ENCODE data around the gene MYT1. TPM values are rescaled to one million over a fixed set of nuclear protein-coding genes. Genes with fewer than 3 reads are reported as not detected.
"Not testable (repeated sequence)": the region's sequence is repeated elsewhere in the genome, so short reads cannot be mapped to it uniquely, and the experiment has no call there.

Gene MYT1
- total and polyA plus RNA-seq, 5 donors: 0.31 to 1.5 (median 1.2) TPM

DNA sequence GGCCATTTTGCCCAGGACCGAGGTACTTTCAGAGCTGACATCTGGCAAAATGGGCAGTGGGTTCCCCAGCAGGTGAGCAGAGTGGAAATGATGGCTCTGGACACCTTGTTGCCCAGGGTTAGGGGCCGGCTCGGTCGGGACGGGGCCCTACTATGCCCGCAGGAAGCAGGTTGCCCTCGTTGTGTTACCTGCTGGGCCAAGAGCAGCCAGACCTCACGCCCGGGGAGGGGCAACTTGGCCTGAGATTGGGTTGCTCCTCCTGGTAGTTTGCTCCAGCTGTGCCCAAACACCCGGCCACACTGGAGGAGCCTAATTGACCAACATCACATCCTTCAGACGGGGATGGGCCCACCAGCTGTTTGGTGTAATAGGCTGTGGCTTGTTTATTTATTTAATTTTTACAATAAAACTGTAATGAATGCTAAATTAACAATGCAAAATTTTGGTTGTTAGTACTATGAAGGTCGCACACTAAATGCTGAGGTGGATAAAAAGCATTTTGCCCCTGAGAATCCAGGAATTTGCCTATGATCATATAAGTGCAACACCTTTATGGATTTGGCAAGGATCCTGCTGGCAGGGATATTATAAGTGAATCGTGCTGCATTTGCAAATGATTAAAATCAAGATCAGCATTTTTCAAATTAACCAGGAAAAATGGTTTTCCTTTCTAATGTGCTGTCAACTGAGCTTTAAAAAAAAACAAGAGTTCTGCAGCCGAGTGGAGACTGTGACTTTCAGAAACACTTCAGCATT is 64.7 kb downstream of the MYT1 start:
- Histone ChIP-seq H3K27me3 (ENCODE audit: control insufficient read depth, insufficient read depth) (no peaks in the 10 kb centered on the region), H3K4me1 (ENCODE audit: control insufficient read depth, insufficient read depth, low read length) (peaks cover 4% of the 10 kb centered on the region), H3K9me3 (ENCODE audit: control insufficient read depth, low read length) (no peaks in the 10 kb centered on the region), H3K4me3 (ENCODE audit: low read length) (no peak overlapping the region), H3K27ac (ENCODE audit: low read length) (no peak overlapping the region)
- DNase-seq (peak; percentile 2 to 56 (median 24)), ATAC-seq (no peak)
- WGBS: 83% methylated on average over 14 of the region's 14 CpGs
- intact Hi-C loops (cut with DNase I): no loop called here

GRCh38 chr20:64229507-64230061 is 65.3 kb downstream of the MYT1 start:
- Histone ChIP-seq H3K4me3 (ENCODE audit: low read length) (no peak overlapping the region), H3K4me1 (ENCODE audit: control insufficient read depth, insufficient read depth, low read length) (no peaks in the 10 kb centered on the region), H3K9me3 (ENCODE audit: control insufficient read depth, low read length) (no peaks in the 10 kb centered on the region), H3K27me3 (ENCODE audit: control insufficient read depth, insufficient read depth) (no peaks in the 10 kb centered on the region), H3K27ac (ENCODE audit: low read length) (no peak overlapping the region)
- DNase-seq (peak in 1 of 3 donors; percentile 2), ATAC-seq (no peak)
- WGBS: 81% methylated on average over 8 of the region's 8 CpGs
- intact Hi-C loops (cut with DNase I): no loop called here

DNA sequence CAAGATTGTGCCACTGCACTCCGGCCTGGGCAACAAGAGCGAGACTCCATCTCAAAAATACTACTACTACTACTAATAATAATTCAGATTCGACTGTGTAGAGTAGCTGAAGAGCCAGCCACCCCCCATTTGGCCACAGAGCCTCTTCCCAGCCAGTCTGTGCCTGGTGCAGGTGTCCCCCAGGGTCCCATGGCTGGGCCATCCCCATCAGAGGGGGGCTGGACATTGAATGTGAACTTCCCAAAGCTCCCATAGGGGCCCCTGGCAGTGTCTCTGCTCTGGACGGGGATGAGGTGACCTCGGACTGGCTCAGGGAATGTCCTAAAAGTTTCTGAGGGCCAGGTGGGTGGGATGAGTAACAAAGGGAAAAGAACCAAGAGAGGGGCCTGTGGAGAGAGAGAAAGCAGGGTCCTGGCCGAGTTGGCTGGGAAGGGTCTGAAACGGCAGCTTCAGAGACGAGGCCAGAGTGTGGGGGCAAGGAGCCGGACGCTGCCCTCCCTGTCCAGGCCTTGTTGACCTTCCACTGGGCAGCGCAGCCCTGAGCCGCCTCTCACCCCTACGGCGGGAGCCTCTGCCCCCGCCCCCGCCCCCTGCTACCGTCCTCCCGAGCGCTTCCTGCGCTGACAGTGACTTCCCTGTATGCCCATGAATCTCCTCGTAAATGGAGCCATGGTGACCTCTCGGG is 66.4 kb downstream of the MYT1 start:
- no peak overlapping the region for H3K27ac ChIP-seq (ENCODE audit: low read length)
- H3K4me3 ChIP-seq (ENCODE audit: low read length): no peak overlapping the region
- intact Hi-C loops (cut with DNase I): no loop called here
- no peaks in the 10 kb centered on the region for H3K27me3 ChIP-seq (ENCODE audit: control insufficient read depth, insufficient read depth)
- H3K9me3 ChIP-seq (ENCODE audit: control insufficient read depth, low read length): no peaks in the 10 kb centered on the region
- DNase-seq: peak in 1 of 3 donors; percentile 1
- ATAC-seq: no peak
- H3K4me1 ChIP-seq (ENCODE audit: control insufficient read depth, insufficient read depth, low read length): no peaks in the 10 kb centered on the region
- WGBS: 88% methylated on average over 22 of the region's 22 CpGs

- H3K27me3 ChIP-seq (ENCODE audit: control insufficient read depth, insufficient read depth): no peaks in the 10 kb centered on the region
- intact Hi-C loops (cut with DNase I): no loop called here
- H3K4me1 ChIP-seq (ENCODE audit: control insufficient read depth, insufficient read depth, low read length): no peaks in the 10 kb centered on the region
- DNase-seq: peak in 2 of 3 donors; percentile 9 to 31
- no peaks in the 10 kb centered on the region for H3K9me3 ChIP-seq (ENCODE audit: control insufficient read depth, low read length)
- 95% methylated on average over 27 of the region's 27 CpGs for WGBS
- no peak overlapping the region for H3K27ac ChIP-seq (ENCODE audit: low read length)
- ATAC-seq: peak; percentile 6 to 16
- H3K4me3 ChIP-seq (ENCODE audit: low read length): no peak overlapping the region
Measured at GRCh38 chr20:64231621-64232550, 67.6 kb downstream of the MYT1 start.

DNA sequence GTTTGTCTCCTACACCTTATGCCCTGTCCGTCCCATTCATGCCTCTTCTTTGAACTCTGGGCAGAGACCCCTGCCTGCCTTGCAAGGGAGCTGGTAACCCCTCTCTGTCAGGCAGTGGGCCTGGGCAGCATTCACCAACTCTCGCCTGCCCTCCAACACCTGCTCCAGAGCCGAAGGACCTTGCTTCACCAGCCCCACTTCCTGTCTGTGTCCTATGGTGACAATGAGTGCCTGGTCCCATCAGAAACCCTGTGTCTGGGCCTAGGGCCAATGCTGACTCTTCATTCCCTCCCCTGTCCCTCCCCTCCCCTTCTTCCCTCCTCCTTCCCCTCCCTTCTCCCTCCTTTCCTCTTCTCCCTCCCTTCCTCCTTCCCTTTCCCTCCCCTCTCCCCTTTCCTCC is 68.5 kb downstream of the MYT1 start:
- no peak overlapping the region for H3K4me3 ChIP-seq (ENCODE audit: low read length)
- intact Hi-C loops (cut with DNase I): no loop called here
- no peaks in the 10 kb centered on the region for H3K27me3 ChIP-seq (ENCODE audit: control insufficient read depth, insufficient read depth)
- no peaks in the 10 kb centered on the region for H3K9me3 ChIP-seq (ENCODE audit: control insufficient read depth, low read length)
- ATAC-seq: peak; percentile 43 to 73
- H3K27ac ChIP-seq (ENCODE audit: low read length): peak overlapping the region; percentile 53
- WGBS: 47% methylated on average over 3 of the region's 3 CpGs
- no peaks in the 10 kb centered on the region for H3K4me1 ChIP-seq (ENCODE audit: control insufficient read depth, insufficient read depth, low read length)
- DNase-seq: peak in 2 of 3 donors; percentile 66 to 69

DNA sequence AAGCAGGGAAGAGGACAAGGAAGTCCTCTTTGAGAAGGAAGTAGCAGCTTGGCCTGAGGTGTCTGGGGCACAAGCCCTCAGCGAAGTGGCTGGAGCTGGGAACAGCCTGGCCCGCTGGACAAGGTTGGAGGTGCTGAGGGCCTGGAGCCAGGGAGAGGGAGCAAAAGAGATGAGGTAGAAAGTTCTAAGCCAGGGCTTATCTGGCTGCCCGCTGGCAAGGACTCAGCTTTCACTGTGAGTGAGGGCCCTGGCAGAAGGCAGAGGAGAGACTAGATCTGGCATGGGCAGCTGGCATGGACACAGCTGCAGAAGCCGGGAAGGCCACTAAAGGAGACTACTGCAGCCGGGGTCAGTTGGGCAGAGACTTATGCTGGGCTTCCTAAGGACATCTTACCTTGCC is 69.5 kb downstream of the MYT1 start:
- ATAC-seq: peak; percentile 86 to 87

DNA sequence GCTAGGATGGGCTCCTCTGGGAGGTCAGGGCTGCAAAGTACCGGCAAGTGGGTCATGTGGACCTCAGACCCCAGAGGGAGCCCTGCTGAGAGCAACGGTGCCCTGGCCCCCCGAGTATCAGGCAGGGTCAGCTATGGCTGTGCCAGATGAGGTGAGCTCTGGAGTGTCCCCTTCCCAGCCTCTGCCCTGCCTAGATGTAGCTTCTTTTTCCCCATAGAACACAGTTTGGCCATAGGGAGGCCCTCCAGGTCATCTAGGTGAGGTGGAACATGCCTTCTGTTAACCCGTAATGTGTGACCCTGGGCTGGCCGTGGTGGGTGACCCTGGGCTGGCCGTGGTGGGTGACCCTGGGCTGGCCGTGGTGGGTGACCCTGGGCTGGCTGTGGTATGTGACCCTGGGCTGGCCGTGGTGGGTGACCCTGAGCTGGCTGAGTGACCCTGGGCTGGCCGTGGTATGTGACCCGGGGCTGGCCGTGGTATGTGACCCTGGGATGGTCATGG is 70.1 kb downstream of the MYT1 start:
- Histone ChIP-seq H3K27me3 (ENCODE audit: control insufficient read depth, insufficient read depth) (no peaks in the 10 kb centered on the region), H3K9me3 (ENCODE audit: control insufficient read depth, low read length) (no peaks in the 10 kb centered on the region), H3K4me3 (ENCODE audit: low read length) (no peak overlapping the region), H3K27ac (ENCODE audit: low read length) (peak overlapping the region; percentile 21), H3K4me1 (ENCODE audit: control insufficient read depth, insufficient read depth, low read length) (no peaks in the 10 kb centered on the region)
- WGBS: 88% methylated on average over 11 of the region's 11 CpGs
- intact Hi-C loops (cut with DNase I): no loop called here
- DNase-seq (peak in 1 of 3 donors; percentile 56), ATAC-seq (peak in 1 of 2 donors; percentile 12)

More for the DNA sequence above, 69.5 kb downstream of the MYT1 start:
- Histone ChIP-seq H3K27ac (ENCODE audit: low read length) (peak overlapping the region; percentile 65), H3K4me3 (ENCODE audit: low read length) (no peak overlapping the region), H3K9me3 (ENCODE audit: control insufficient read depth, low read length) (no peaks in the 10 kb centered on the region), H3K27me3 (ENCODE audit: control insufficient read depth, insufficient read depth) (no peaks in the 10 kb centered on the region), H3K4me1 (ENCODE audit: control insufficient read depth, insufficient read depth, low read length) (no peaks in the 10 kb centered on the region)
- intact Hi-C loops (cut with DNase I): no loop called here
- WGBS: 53% methylated on average over 5 of the region's 5 CpGs
- peak; percentile 72 to 86 (median 85) for DNase-seq

DNA sequence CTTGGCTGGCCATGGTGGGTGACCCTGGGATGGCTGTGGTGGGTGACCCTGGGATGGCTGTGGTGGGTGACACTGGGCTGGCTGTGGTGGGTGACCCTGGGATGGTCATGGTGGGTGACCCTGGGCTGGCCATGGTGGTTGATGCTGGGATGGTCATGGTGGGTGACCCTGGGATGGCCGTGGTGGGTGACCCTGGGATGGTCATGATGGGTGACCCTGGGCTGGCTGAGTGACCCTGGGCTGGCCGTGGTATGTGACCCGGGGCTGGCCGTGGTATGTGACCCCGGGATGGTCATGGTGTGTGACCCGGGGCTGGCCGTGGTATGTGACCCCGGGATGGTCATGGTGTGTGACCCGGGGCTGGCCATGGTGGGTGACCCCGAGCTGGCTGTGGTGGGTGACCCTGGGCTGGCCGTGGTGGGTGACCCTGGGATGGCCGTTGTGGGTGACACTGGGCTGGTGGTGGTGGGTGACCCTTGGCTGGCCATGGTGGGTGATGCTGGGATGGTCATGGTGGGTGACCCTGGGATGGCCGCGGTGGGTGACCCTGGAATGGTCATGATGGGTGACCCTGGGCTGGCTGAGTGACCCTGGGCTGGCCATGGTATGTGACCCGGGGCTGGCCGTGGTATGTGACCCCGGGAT is 70.8 kb downstream of the MYT1 start:
- H3K27ac ChIP-seq (ENCODE audit: low read length); H3K9me3 ChIP-seq (ENCODE audit: control insufficient read depth, low read length); ATAC-seq; intact Hi-C loops (cut with DNase I); DNase-seq; H3K27me3 ChIP-seq (ENCODE audit: control insufficient read depth, insufficient read depth); H3K4me3 ChIP-seq (ENCODE audit: low read length); H3K4me1 ChIP-seq (ENCODE audit: control insufficient read depth, insufficient read depth, low read length): not testable (repeated sequence)
- 97% methylated on average over 17 of the region's 17 CpGs for WGBS

DNA sequence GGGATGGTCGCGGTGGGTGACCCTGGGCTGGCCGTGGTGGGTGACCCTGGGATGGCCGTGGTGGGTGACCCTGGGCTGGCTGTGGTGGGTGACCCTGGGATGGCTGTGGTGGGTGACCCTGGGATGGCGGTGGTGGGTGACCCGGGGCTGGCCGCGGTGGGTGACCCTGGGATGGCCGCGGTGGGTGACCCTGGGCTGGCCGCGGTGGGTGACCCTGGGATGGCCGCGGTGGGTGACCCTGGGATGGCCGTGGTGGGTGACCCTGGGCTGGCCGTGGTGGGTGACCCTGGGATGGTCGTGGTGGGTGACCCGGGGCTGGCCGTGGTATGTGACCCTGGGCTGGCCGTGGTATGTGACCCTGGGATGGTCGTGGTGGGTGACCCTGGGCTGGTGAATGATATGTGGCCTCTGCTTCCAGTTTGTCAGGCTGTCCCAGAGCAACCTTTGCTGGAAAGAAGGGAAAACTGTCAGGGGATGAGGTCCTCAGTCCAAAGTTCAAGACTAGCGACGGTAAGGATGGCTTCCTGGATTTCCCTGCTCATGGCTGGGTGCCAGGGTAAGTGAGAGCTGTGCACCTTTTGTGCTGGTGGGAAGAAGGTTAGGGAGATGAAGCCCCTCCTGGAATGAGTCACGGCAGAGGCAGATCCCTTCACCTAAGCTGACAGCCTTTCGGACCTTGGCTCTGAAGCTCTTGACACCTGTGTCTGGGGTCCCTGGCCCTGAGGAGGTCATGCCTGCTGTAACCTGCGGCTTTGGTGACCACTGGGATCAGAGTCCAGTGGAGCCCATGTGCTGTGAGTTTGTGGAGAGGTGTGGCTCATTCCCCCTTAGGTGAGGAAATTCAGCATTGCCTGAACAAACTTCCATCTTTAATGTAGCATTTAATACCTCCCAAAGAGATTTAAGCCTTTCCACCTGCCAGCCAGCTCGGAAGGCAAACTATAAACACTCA is 72.2 kb downstream of the MYT1 start:
- Histone ChIP-seq H3K9me3 (ENCODE audit: control insufficient read depth, low read length) (no peaks in the 10 kb centered on the region), H3K27ac (ENCODE audit: low read length) (no peak overlapping the region), H3K27me3 (ENCODE audit: control insufficient read depth, insufficient read depth) (no peaks in the 10 kb centered on the region), H3K4me1 (ENCODE audit: control insufficient read depth, insufficient read depth, low read length) (no peaks in the 10 kb centered on the region), H3K4me3 (ENCODE audit: low read length) (no peak overlapping the region)
- 89% methylated on average over 27 of the region's 27 CpGs for WGBS
- intact Hi-C loops (cut with DNase I): no loop called here
- no peak for ATAC-seq
- DNase-seq: peak in 1 of 3 donors; percentile 41

All from right cardiac atrium (tissue), 5 donors.